C4-2B (cell line): ENCODE measurements around the gene IFITM1.

Experiments
- ZFX ChIP-seq: fragments of 450-650 bp; IDR thresholded peaks from 2 replicates; pipeline ENCODE4 v1.6.1; 2017
- TF ChIP-seq, protein P1 (sequence below): fragments of 450-650 bp; conservative IDR thresholded peaks from 2 replicates; pipeline ENCODE4 v1.5.1; 2017; ENCODE audit warnings: mild to moderate bottlenecking

DNA sequence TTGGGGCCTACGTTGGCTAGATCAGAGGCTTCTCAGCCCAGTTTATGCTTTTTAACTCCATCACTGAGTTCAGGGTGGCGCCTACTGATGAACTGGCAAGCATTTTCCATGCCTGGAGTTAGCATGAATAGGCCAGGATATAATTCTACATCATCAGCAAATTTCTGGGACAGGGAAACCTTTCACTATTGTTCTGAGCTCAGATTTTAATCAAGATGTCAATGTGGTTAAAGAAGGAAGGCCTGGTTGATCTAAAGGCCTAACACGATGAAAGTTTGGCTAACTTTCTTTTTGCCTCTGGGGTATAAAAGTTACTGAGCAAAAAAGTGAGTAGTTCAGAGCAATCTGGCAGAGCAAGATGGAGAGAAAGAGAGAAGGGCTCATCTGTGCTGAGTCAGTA lies 28.5 kb downstream of the IFITM1 start:
- TF ChIP-seq, protein P1, sequence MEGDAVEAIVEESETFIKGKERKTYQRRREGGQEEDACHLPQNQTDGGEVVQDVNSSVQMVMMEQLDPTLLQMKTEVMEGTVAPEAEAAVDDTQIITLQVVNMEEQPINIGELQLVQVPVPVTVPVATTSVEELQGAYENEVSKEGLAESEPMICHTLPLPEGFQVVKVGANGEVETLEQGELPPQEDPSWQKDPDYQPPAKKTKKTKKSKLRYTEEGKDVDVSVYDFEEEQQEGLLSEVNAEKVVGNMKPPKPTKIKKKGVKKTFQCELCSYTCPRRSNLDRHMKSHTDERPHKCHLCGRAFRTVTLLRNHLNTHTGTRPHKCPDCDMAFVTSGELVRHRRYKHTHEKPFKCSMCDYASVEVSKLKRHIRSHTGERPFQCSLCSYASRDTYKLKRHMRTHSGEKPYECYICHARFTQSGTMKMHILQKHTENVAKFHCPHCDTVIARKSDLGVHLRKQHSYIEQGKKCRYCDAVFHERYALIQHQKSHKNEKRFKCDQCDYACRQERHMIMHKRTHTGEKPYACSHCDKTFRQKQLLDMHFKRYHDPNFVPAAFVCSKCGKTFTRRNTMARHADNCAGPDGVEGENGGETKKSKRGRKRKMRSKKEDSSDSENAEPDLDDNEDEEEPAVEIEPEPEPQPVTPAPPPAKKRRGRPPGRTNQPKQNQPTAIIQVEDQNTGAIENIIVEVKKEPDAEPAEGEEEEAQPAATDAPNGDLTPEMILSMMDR = no peak
- no peak for TF ChIP-seq ZFX
